Keratinocyte (primary cell): Measurements from ENCODE around the gene PEX7. TPM values are rescaled to one million over a fixed set of nuclear protein-coding genes. Genes with fewer than 3 reads are reported as not detected.

ENCODE experiments used
- DNase-seq: peaks from one replicate; pipeline ENCODE4 v3.0.0-alpha.2; 2011; ENCODE audit warnings: low read depth, missing footprints, low spot score
- FAIRE-seq: peaks from 2 replicates; lab custom pipeline; 2011; peaks lifted over from hg19 to GRCh38; lab: Jason Lieb, UNC
- H2AFZ ChIP-seq: 2 replicates; pipeline ENCODE4 v1.6.0; 2012; ENCODE audit warnings: low read length, control low read depth, inconsistent platforms; ENCODE audit not compliant: control insufficient read depth
- H3K27ac ChIP-seq: 2 replicates; pipeline ENCODE4 v1.5.1; 2011; ENCODE audit warnings: low read length; ENCODE audit not compliant: control insufficient read depth, insufficient read depth
- H3K27me3 ChIP-seq: 3 replicates; pipeline ENCODE4 v1.6.0; 2011; ENCODE audit warnings: low read length; ENCODE audit not compliant: control insufficient read depth, insufficient read depth; ENCODE audit errors: extremely low read depth
- H3K36me3 ChIP-seq, 2 experiments: 2 replicates in 1 of 2; 3 replicates in 1 of 2; pipeline ENCODE4 v1.5.1; 2011; ENCODE audit warnings: low read length in 2 of 2, mild to moderate bottlenecking in 1 of 2; ENCODE audit not compliant: control insufficient read depth in 2 of 2, insufficient read depth in 2 of 2; ENCODE audit errors: extremely low read depth in 1 of 2
- H3K4me1 ChIP-seq: 3 replicates; pipeline ENCODE4 v1.5.1; 2011; ENCODE audit warnings: low read length; ENCODE audit not compliant: control insufficient read depth, insufficient read depth; ENCODE audit errors: extremely low read depth
- H3K4me2 ChIP-seq: 3 replicates; pipeline ENCODE4 v1.6.0; 2011; ENCODE audit warnings: low read depth, low read length; ENCODE audit not compliant: control insufficient read depth, insufficient read depth; ENCODE audit errors: extremely low read depth
- H3K4me3 ChIP-seq, 3 experiments: fragments of 200-600 bp in 1 of 3; sonication (generic) in 1 of 3; 2 replicates in 2 of 3; 3 replicates in 1 of 3; pipeline ENCODE4 v1.5.1; 2011 to 2016; ENCODE audit warnings: low read length in 3 of 3, mild to moderate bottlenecking in 3 of 3, control low read depth in 2 of 3, inconsistent platforms in 1 of 3, low read depth in 1 of 3, mixed read lengths in 1 of 3, mixed run types in 1 of 3, moderate library complexity in 1 of 3; ENCODE audit not compliant: control insufficient read depth in 2 of 3, insufficient read depth in 2 of 3; ENCODE audit errors: extremely low read depth in 1 of 3
- H3K79me2 ChIP-seq: 2 replicates; pipeline ENCODE4 v1.6.0; 2012; ENCODE audit warnings: low read length; ENCODE audit not compliant: control insufficient read depth, insufficient read depth
- H3K9ac ChIP-seq: 3 replicates; pipeline ENCODE4 v1.6.0; 2011; ENCODE audit warnings: low read length; ENCODE audit not compliant: control insufficient read depth, insufficient read depth; ENCODE audit errors: extremely low read depth
- H3K9me1 ChIP-seq: 3 replicates; pipeline ENCODE4 v1.6.0; 2011; ENCODE audit warnings: low read length; ENCODE audit not compliant: control insufficient read depth, insufficient read depth; ENCODE audit errors: extremely low read depth
- H3K9me3 ChIP-seq: 2 replicates; pipeline ENCODE4 v1.5.1; 2012; ENCODE audit warnings: low read depth, low read length; ENCODE audit not compliant: control insufficient read depth
- H4K20me1 ChIP-seq: 3 replicates; pipeline ENCODE4 v1.6.0; 2011; ENCODE audit warnings: low read length; ENCODE audit not compliant: control insufficient read depth, insufficient read depth; ENCODE audit errors: extremely low read depth
- CTCF ChIP-seq, 3 experiments: IDR thresholded peaks in 1 of 3; conservative IDR thresholded peaks in 1 of 3; optimal IDR thresholded peaks in 1 of 3; 2 replicates in 2 of 3; 3 replicates in 1 of 3; pipeline versions ENCODE3 to v1.5.1; 2011; ENCODE audit warnings: low read length in 3 of 3, mild to moderate bottlenecking in 3 of 3, moderate library complexity in 2 of 3, control low read depth in 1 of 3, inconsistent platforms in 1 of 3; ENCODE audit not compliant: insufficient read depth in 2 of 3; ENCODE audit errors: extremely low read depth in 1 of 3
- EZH2 ChIP-seq: IDR thresholded peaks from one replicate; pipeline ENCODE4 v1.6.1; 2012; ENCODE audit warnings: inconsistent platforms, mild to moderate bottlenecking, low read length, moderate library complexity
- dilution Hi-C: fragments of 300-500 bp; cut with MboI; formaldehyde crosslinking; loops from one replicate; pipeline ENCODE4 v1.7.0; 2020; ENCODE audit warnings: low sequenced_read_pairs; ENCODE audit not compliant: extremely low pct_ligation_motif_present
- polyA plus RNA-seq, 5 experiments: library from polyadenylated mRNA; depleted of rRNA in 3 of 5; stranded (reverse) in 3 of 5; stranded (forward) in 1 of 5; unstranded in 1 of 5; fragments of >200 nt; gene quantifications; 1 replicate in 1 of 5; 2 replicates in 3 of 5; 3 replicates in 1 of 5; pipeline versions ENCODE4 v1.2.1 to v1.2.3, GENCODE V29; 2011 to 2012; ENCODE audit warnings: missing spikeins in 2 of 5, low read depth in 1 of 5, low replicate concordance in 1 of 5

The PEX7 gene
- polyA plus RNA-seq, 1 donor (not counting 4 experiments of a cell fraction or from before 2014, with no cell fraction given), result 15.6 TPM

- FAIRE-seq, result no peak
- H3K9me3 ChIP-seq, result no peaks in the 10 kb centered on the region
- no peak overlapping the region for H3K4me2 ChIP-seq
- no peaks in the 10 kb centered on the region for H3K36me3 ChIP-seq
- TF ChIP-seq CTCF (optimal IDR thresholded peaks at IDR 0.05 in 1 of 3, IDR thresholded peaks at IDR 0.05 in 1 of 3, conservative IDR thresholded peaks at IDR 0.05 in 1 of 3; ENCODE audit: extremely low read depth in 1 of 3, insufficient read depth in 2 of 3, low read length in 3 of 3) (no peak), EZH2 (no peak)
- H3K27me3 ChIP-seq, result no peaks in the 10 kb centered on the region
- dilution Hi-C loops, result no loop called here
- no peaks in the 10 kb centered on the region for H3K9me1 ChIP-seq
- no peak overlapping the region for H3K9ac ChIP-seq
- H3K79me2 ChIP-seq, result peaks cover 4% of the 10 kb centered on the region
- H3K27ac ChIP-seq, result no peak overlapping the region
- peaks cover 6% of the 10 kb centered on the region for H3K4me1 ChIP-seq
- DNase-seq, result no peak
- H4K20me1 ChIP-seq, result no peaks in the 10 kb centered on the region
- no peak overlapping the region for H3K4me3 ChIP-seq
- H2AFZ ChIP-seq, result no peak overlapping the region
These were observed 26.4 kb upstream of the PEX7 start for GRCh38 chr6:136795996-136796395.

GRCh38 chr6:136798044-136798443, 24.3 kb upstream of the PEX7 start:
- Histone ChIP-seq H3K4me2 (no peak overlapping the region), H3K9me3 (no peaks in the 10 kb centered on the region), H3K27ac (no peak overlapping the region), H3K9ac (no peak overlapping the region), H2AFZ (no peak overlapping the region), H3K36me3 (no peaks in the 10 kb centered on the region), H3K9me1 (no peaks in the 10 kb centered on the region), H3K4me3 (no peak overlapping the region), H3K27me3 (no peaks in the 10 kb centered on the region), H3K4me1 (peaks cover 5% of the 10 kb centered on the region), H4K20me1 (no peaks in the 10 kb centered on the region), H3K79me2 (no peaks in the 10 kb centered on the region)
- dilution Hi-C loops, result no loop called here
- DNase-seq (no peak), FAIRE-seq (no peak)
- TF ChIP-seq EZH2, result no peak
- no peak for TF ChIP-seq CTCF (optimal IDR thresholded peaks at IDR 0.05 in 1 of 3, IDR thresholded peaks at IDR 0.05 in 1 of 3, conservative IDR thresholded peaks at IDR 0.05 in 1 of 3; ENCODE audit: extremely low read depth in 1 of 3, insufficient read depth in 2 of 3, low read length in 3 of 3)
